Upper lobe of right lung (tissue), 1 donor: ENCODE results near the gene SCMH1. TPM values are rescaled to one million over a fixed set of nuclear protein-coding genes. Genes with fewer than 3 reads are reported as not detected.

Experiments used
- ATAC-seq: fragments of 200-7000 bp; cut with Tn5 transposase; one replicate; pipeline ENCODE4 v1.9.1; 2020; ENCODE audit warnings: mild to moderate bottlenecking, moderate library complexity
- DNase-seq: peaks from one replicate; pipeline ENCODE4 v3.0.0-alpha.2; 2020
- H3K27ac ChIP-seq: fragments of 200-600 bp; one replicate; pipeline ENCODE4 v1.8.0; 2022
- H3K27me3 ChIP-seq: fragments of 200-600 bp; one replicate; pipeline ENCODE4 v1.8.0; 2022; ENCODE audit warnings: mild to moderate bottlenecking
- H3K36me3 ChIP-seq: fragments of 200-600 bp; one replicate; pipeline ENCODE4 v1.8.0; 2022
- H3K4me1 ChIP-seq: fragments of 200-600 bp; one replicate; pipeline ENCODE4 v1.8.0; 2022
- H3K4me3 ChIP-seq: fragments of 200-600 bp; one replicate; pipeline ENCODE4 v1.8.0; 2022; ENCODE audit warnings: mild to moderate bottlenecking
- H3K9me3 ChIP-seq: fragments of 200-600 bp; one replicate; pipeline ENCODE4 v1.8.0; 2022
- CTCF ChIP-seq: fragments of 200-600 bp; IDR thresholded peaks from one replicate; pipeline ENCODE4 v1.8.0; 2022; ENCODE audit warnings: antibody characterized with exemption
- intact Hi-C: fragments of 100-400 bp; cut with DNase I; formaldehyde crosslinking; loops from one replicate; pipeline ENCODE4 v1.11.0; 2022
- total RNA-seq: library from RNA; stranded (reverse); fragmentation: NEBNext Ultra II Directional; extraction: Animal tissue kit (Norgen Biotek cat#: 25700); gene quantifications from one replicate; pipeline ENCODE4 v1.2.1, GENCODE V29; 2021
- donor health status: DM: no; HTN: yes; CAD: no; lungs with severe emphysema.

Gene SCMH1
- total RNA-seq, 1 donor from 2014 or later: 37.2 TPM

- DNase-seq: no peak
- intact Hi-C loops: no loop called here
- TF ChIP-seq CTCF: no peak
- ATAC-seq: no peak
- Histone ChIP-seq H3K9me3 (no peaks in the 10 kb centered on the region), H3K36me3 (no peaks in the 10 kb centered on the region), H3K27me3 (peaks cover 28% of the 10 kb centered on the region), H3K4me3 (no peak overlapping the region), H3K27ac (no peak overlapping the region), H3K4me1 (peaks cover 3% of the 10 kb centered on the region)
Measured at GRCh38 chr1:41285818-41286217, 43.7 kb upstream of the SCMH1 start.

GRCh38 chr1:41284121-41284520 is 42.0 kb upstream of the SCMH1 start:
- H3K27ac ChIP-seq: no peak overlapping the region
- TF ChIP-seq CTCF: no peak
- peaks cover 22% of the 10 kb centered on the region for H3K27me3 ChIP-seq
- no peak for ATAC-seq
- H3K4me3 ChIP-seq: no peak overlapping the region
- H3K9me3 ChIP-seq: no peaks in the 10 kb centered on the region
- intact Hi-C loops: no loop called here
- no peaks in the 10 kb centered on the region for H3K36me3 ChIP-seq
- DNase-seq: no peak
- peaks cover 3% of the 10 kb centered on the region for H3K4me1 ChIP-seq

GRCh38 chr1:41282679-41283317 is 40.7 kb upstream of the SCMH1 start:
- ATAC-seq: peak; percentile 73
- intact Hi-C loops: no loop called here

GRCh38 chr1:41281334-41281733 is 39.2 kb upstream of the SCMH1 start:
- ATAC-seq (peak; percentile 77), DNase-seq (no peak)
- Histone ChIP-seq H3K27ac (no peak overlapping the region), H3K36me3 (no peaks in the 10 kb centered on the region), H3K4me3 (no peak overlapping the region), H3K27me3 (peaks cover 29% of the 10 kb centered on the region), H3K9me3 (no peaks in the 10 kb centered on the region), H3K4me1 (peaks cover 3% of the 10 kb centered on the region)
- intact Hi-C loops: no loop called here
- no peak for TF ChIP-seq CTCF

More at GRCh38 chr1:41282679-41283317, 40.7 kb upstream of the SCMH1 start:
- Histone ChIP-seq H3K4me1 (peaks cover 3% of the 10 kb centered on the region), H3K27me3 (peaks cover 27% of the 10 kb centered on the region), H3K36me3 (no peaks in the 10 kb centered on the region), H3K27ac (no peak overlapping the region), H3K9me3 (no peaks in the 10 kb centered on the region), H3K4me3 (no peak overlapping the region)
- TF ChIP-seq CTCF: peak; percentile 70
- no peak for DNase-seq

- no peak for DNase-seq
- intact Hi-C loops: no loop called here
- TF ChIP-seq CTCF: no peak
- no peak for ATAC-seq
- Histone ChIP-seq H3K4me1 (no peaks in the 10 kb centered on the region), H3K36me3 (no peaks in the 10 kb centered on the region), H3K27me3 (peaks cover 26% of the 10 kb centered on the region), H3K4me3 (no peak overlapping the region), H3K27ac (no peak overlapping the region), H3K9me3 (no peaks in the 10 kb centered on the region)
Measured at GRCh38 chr1:41280202-41281032, 38.3 kb upstream of the SCMH1 start.
